ENCODE measurements around the gene ITGA8.

ITGA8 gene

GRCh38 chr10:15730341-15730740 lies 10.6 kb upstream of the ITGA8 start:
- no peak for DNase-seq (ENCODE audit: low read depth)

- no peak for DNase-seq (ENCODE audit: low read depth)
Measured at GRCh38 chr10:15729890-15730289, 10.2 kb upstream of the ITGA8 start.

GRCh38 chr10:15726042-15726441 lies 6.3 kb upstream of the ITGA8 start:
- no peak for DNase-seq (ENCODE audit: low read depth)

GRCh38 chr10:15725603-15726002 lies 5.9 kb upstream of the ITGA8 start:
- DNase-seq (ENCODE audit: low read depth) = no peak

- no peak for DNase-seq (ENCODE audit: low read depth)
Measured at GRCh38 chr10:15724683-15725082, 5.0 kb upstream of the ITGA8 start.

- no peak for DNase-seq (ENCODE audit: low read depth)
Measured at GRCh38 chr10:15723803-15724202, 4.1 kb upstream of the ITGA8 start.

GRCh38 chr10:15720635-15721287 lies 1.0 kb upstream of the ITGA8 start:
- DNase-seq (ENCODE audit: low read depth) = no peak

- DNase-seq (ENCODE audit: low read depth) = no peak
Measured at GRCh38 chr10:15719049-15719898, 448 bp downstream of the ITGA8 start.

- DNase-seq (ENCODE audit: low read depth) = no peak
Measured at GRCh38 chr10:15718694-15719048, 1.1 kb downstream of the ITGA8 start.

GRCh38 chr10:15715619-15716227 lies 4.0 kb downstream of the ITGA8 start:
- DNase-seq (ENCODE audit: low read depth) = no peak

- no peak for DNase-seq (ENCODE audit: low read depth)
Measured at GRCh38 chr10:15714847-15715246, 4.9 kb downstream of the ITGA8 start.

GRCh38 chr10:15712883-15713282 lies 6.8 kb downstream of the ITGA8 start:
- DNase-seq (ENCODE audit: low read depth) = no peak

- DNase-seq (ENCODE audit: low read depth) = no peak
Measured at GRCh38 chr10:15710455-15710854, 9.3 kb downstream of the ITGA8 start.

GRCh38 chr10:15705298-15705697 lies 14.4 kb downstream of the ITGA8 start:
- no peak for DNase-seq (ENCODE audit: low read depth)

GRCh38 chr10:15704581-15704968 lies 15.1 kb downstream of the ITGA8 start:
- no peak for DNase-seq (ENCODE audit: low read depth)

GRCh38 chr10:15703944-15704580 lies 15.7 kb downstream of the ITGA8 start:
- no peak for DNase-seq (ENCODE audit: low read depth)

- DNase-seq (ENCODE audit: low read depth) = no peak
Measured at GRCh38 chr10:15703151-15703880, 16.4 kb downstream of the ITGA8 start.

- no peak for DNase-seq (ENCODE audit: low read depth)
Measured at GRCh38 chr10:15700078-15700674, 19.5 kb downstream of the ITGA8 start.

GRCh38 chr10:15695852-15696251 lies 23.9 kb downstream of the ITGA8 start:
- DNase-seq (ENCODE audit: low read depth) = no peak

- DNase-seq (ENCODE audit: low read depth) = no peak
Measured at GRCh38 chr10:15690031-15690430, 29.7 kb downstream of the ITGA8 start.

- DNase-seq (ENCODE audit: low read depth) = no peak
Measured at GRCh38 chr10:15684768-15685167, 35.0 kb downstream of the ITGA8 start.

- DNase-seq (ENCODE audit: low read depth) = no peak
Measured at GRCh38 chr10:15681076-15681475, 38.6 kb downstream of the ITGA8 start.
